Activated CD4-positive, CD25-positive, alpha-beta regulatory T cell treated with anti-CD3 and anti-CD28 coated beads, Interleukin-2, amount 50 U/mL, for 16 hours (primary cell): ENCODE measurements around the gene BID.

Source experiments
- DNase-seq: peaks from one replicate; pipeline ENCODE4 v3.0.0-alpha.2; 2020; ENCODE audit warnings: low read depth, low spot score

The BID gene

DNA sequence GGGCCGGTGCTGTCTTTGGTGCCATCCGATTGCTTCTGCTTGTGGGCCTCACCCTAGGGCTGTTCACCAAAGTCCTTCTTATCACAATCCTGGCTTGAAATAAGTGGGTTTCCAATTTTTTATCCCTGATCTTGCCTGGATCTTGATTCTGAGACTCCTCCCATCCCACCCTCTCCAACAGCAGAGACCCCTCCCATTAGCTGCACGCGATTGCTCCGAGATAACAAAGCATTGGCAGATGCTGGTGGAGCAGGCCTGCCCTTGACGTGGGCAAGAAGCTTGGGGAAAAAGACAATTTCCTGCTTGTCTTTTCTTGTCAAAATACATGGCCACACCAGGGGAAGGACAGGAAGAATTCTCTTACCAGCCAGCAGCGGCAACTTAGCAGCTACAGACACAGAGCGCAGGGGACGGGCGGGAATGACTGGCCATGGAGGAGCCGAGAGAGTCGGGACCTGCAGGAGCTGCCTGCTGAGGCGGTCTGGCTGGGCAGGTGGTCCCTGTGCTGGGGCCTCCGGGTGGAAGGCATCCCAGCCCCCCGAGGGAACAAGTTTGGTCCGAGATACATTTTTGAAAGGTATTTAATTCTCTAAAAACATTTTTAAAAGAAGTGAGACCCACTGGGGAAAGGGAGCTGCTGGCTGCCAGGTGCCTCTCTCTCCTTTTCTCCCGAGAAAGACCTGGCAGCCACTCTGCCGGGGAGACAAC is 9.7 kb upstream of the BID start:
- no peak for DNase-seq

GRCh38 chr22:17783312-17783711 is 9.0 kb upstream of the BID start:
- no peak for DNase-seq

DNA sequence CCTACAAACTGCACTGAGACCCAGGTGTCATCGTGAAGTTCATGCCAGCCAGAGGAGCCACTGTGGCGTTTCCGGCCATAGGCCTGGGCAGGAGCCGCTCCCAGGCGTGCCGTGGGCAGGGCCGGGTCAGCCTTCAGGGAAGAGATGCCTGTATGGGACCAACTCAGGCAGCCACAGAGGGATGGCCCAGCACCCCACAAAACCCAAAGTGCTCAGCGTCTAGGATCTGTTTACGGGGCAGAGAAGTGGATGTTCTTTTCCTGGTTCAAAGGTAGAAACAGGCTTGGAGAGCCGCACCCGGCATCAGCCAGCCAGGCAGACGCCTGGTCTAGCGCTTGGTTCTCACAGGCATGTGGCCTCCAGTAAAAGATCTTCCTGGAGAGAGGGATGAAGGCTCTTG is 8.4 kb upstream of the BID start:
- DNase-seq, result no peak

DNA sequence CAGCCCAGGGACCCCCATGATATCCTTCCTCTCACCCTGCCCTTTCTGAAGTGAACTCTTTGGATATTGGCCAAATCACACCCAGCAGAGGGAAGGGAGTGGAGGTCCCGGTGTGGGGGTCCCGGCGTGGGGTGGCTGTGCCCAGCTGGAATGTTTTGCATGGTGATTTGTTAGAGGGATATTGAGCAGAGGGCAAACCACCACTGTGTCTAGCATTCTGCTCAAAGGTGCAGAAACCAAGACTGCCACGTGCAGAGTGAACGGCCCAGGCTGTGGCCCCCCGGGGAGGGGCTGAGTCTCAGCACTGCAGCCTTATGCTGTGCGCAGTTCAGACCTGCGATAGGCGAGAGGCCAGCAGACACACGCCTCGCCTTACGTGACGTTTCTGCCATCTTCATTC is 7.9 kb upstream of the BID start:
- DNase-seq, result no peak

DNA sequence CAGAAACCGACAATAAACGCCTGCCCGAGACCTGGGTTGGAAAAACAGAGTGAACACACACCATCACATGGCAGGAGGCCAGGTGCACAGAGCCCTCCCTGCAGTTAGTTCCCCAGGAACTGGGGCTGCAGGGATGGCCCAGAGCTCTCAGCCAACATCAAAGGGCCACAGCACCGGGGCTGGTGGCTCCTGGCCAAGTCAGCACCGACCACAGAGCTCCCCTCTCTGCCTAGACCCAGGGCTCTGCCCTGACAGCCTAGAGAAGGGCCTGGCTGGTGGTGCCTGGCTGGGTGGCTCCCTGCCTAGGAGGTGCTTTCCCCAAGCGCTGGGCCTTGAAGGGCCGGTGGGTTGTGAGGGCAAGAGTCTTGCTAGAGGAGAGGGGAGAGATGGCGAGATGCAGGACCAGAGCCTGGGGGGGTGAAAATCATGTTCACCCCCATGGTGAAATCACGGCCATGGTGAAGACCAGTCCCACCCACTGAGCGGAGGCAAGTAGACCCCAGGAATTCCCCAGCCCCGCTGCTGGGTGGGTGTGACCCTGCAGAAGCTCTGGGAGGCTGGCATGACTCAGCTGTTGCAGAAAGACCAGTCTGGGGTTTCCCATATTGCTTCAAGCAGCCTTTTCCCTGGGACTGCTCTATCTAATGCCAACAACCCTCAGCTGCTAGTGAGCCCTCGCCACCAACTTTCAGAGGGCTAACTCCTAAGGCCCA is 7.2 kb upstream of the BID start:
- DNase-seq, result peak; percentile 31

GRCh38 chr22:17780741-17781318 is 6.6 kb upstream of the BID start:
- DNase-seq, result no peak

GRCh38 chr22:17780116-17780740 is 6.0 kb upstream of the BID start:
- no peak for DNase-seq

- DNase-seq, result no peak
Measured at GRCh38 chr22:17779286-17780115, 5.2 kb upstream of the BID start.

DNA sequence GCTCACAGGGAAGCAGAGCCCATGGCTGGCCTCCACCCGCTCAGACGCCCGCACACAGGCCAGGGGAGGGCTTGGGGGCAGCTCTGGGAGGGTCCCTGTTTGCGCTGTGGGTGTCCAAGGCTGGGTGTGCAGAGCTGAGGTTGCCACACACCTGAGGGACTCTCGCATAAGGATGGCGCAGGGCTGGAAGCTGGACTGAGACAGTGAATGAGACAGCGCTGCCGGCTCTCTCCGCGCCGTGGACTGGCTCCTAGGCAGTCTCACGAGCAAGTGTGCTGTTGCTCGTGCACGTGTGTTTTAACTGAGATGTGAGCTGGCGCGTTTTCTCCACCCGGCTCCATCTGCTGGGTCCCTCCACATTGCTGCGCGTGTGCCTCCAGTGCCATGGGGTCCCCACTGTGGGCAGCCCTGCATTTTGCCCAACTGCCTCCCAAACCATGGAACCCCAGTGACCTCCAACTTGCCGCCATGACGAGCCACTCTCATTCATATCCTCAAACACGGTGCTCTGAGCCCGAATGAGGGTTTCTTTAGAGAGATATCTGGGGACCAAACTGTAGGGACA is 4.2 kb upstream of the BID start:
- no peak for DNase-seq

- no peak for DNase-seq
Measured at GRCh38 chr22:17777717-17778044, 3.4 kb upstream of the BID start.

DNA sequence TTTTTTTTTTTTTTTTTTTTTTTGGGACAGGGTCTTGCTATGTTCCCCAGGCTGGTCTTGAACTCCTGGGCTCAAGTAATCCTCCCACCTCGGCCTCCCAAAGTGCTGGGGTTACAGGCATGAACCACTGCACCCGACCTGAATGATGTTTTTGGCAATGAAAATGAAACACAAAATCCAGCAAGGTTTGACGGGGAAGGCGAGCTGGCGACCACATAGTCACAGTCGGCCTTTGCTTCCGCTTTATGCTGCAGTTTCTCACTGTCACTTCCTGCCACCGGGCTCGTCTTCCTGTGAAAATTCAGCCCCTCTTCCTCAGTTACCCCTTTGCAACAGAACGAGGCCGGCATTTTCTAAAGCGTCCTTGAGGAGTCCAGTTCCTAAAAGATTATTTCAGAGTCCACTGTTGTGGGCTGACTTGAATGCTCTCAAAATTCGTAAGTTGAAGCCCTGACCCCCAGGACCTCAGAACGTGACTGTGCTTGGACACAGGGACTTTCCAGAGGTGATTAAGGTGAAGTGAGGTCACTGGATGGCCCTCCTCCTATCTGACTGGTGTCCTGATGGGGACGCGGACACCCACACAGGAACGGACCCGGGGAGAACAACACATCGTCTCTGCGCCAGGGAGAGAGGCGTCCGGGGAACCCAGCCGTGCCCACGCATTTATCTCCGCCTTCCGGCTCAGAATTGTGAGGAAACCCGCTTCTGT is 2.9 kb upstream of the BID start:
- DNase-seq, result peak; percentile 33

DNA sequence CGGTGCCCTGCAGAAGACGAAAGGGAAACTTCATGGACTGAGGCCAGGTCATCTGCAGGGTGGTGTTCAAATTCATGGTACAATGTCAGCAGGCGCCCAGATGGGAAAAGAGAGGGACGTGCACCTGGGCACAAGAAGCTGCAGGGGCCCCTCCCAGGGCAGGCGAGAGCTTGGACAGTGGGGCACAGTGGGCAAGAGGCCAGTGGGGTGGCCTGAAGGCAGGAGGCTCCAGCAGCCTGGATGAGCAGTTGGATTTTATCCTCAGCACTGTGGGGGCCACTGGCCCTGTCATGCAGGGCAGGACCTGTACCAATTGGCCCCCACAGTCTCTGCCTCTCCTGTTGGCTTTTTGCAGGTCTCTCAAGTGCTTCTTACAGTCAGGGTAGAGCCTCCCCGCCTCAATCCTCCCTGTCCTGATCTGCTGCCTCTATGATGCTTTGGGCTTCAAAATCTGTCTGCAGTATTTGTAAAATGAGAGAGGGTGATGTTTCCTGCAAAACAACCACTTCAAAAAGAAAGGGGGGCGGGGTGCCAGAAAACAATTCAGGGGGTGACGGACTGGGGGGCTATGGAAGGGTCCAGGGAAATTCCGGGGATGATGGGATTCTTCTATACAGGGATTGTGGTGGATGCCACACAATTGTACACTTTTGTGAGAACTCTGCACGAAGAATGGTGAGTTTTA is 1.7 kb upstream of the BID start:
- no peak for DNase-seq

DNA sequence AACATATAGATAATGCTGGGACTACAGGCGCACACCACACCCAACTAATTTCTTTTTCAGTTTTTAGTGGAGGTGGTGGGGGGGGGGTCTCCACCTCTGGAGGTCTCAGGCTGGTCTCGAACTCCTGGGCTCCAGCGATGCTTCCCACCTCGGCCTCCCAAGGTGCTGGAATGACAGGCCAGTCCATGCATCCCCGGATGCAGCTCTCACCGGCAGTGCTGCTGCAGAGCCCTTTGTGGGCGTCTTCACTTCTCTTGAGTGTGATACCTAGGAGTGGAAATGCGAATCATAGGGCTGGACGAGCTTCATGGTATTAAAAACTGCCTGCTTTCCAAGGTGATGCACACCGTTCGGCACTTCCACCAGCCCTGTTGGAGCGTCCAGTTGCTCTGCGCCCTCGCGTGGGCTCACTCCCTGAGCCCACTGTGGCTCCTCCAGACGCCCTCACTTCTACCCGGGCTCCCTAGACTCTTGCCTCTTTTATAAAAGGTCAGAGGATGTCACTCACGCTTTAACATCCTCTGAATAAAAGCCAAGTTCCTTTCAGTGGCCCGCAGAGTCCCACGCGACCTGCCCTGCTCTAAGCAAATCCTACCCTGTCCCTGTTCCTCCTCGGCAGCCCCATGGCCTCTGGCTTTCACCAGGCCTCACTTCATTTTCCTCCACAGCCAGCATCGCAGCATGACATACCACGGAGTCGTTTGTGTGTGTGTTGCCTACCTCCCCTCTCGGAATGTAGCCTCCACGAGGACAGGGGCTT is 837 bp upstream of the BID start:
- no peak for DNase-seq

GRCh38 chr22:17773606-17774205 is 563 bp downstream of the BID start:
- peak; percentile 28 for DNase-seq

GRCh38 chr22:17772958-17773605 is 1.2 kb downstream of the BID start:
- DNase-seq, result no peak

DNA sequence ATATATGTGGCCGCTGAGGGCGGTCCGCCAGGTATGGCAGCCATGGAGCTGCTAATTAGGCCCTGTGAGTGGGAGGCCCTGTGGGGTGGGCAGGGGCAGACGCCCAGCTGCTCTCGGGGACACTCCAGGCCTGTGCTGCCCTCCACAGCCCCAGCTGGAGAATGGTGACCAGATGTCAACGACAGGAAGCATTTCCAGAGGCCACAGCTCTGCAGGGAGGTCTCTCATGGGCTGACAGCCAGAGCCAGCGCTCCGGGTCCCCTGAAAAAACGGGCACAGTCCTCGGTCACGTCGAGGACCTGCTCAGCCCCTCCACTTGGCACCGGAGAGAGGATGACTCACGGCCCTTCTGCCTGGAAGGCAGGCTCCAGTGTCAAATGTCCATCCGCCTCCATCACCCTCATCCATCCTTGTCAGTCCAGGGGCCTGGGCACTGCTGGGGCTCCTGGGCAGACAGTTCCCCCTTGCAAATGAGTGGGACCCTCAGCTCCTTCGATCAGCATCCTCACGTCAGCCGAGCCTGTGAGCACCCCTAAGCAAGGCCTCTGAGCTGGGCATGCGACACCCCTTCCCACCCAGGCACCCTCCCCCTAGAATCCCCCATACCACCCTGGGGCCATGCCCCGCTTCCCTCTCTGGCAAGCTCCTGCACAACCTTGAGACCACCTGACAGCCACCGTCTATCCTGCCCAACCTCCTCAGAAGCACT is 1.9 kb downstream of the BID start:
- DNase-seq, result no peak

- no peak for DNase-seq
Measured at GRCh38 chr22:17770180-17771077, 3.8 kb downstream of the BID start.
